Measurements from ENCODE around the gene CEP89. TPM values are rescaled to one million over a fixed set of nuclear protein-coding genes. Genes with fewer than 3 reads are reported as not detected.

CEP89 gene
- total and polyA plus RNA-seq, 7 donors, result 7.0 to 27.1 (median 10.0) TPM

GRCh38 chr19:32901504-32902161, 70.1 kb downstream of the CEP89 start:
- DNase-seq (no peak), ATAC-seq (no peak)
- intact Hi-C loops (cut with DNase I), result no loop called here
- no peaks in the 10 kb centered on the region for H3K4me1 ChIP-seq
- no peaks in the 10 kb centered on the region for H3K27me3 ChIP-seq (ENCODE audit: insufficient read depth in 3 of 3, low read length in 2 of 3)
- 85 to 93% (median 88%) methylated on average over 5 of the region's 5 CpGs for WGBS, 3 donors
- no peaks in the 10 kb centered on the region for H3K9me3 ChIP-seq
- no peak overlapping the region for H3K27ac ChIP-seq
- TF ChIP-seq, protein P1, sequence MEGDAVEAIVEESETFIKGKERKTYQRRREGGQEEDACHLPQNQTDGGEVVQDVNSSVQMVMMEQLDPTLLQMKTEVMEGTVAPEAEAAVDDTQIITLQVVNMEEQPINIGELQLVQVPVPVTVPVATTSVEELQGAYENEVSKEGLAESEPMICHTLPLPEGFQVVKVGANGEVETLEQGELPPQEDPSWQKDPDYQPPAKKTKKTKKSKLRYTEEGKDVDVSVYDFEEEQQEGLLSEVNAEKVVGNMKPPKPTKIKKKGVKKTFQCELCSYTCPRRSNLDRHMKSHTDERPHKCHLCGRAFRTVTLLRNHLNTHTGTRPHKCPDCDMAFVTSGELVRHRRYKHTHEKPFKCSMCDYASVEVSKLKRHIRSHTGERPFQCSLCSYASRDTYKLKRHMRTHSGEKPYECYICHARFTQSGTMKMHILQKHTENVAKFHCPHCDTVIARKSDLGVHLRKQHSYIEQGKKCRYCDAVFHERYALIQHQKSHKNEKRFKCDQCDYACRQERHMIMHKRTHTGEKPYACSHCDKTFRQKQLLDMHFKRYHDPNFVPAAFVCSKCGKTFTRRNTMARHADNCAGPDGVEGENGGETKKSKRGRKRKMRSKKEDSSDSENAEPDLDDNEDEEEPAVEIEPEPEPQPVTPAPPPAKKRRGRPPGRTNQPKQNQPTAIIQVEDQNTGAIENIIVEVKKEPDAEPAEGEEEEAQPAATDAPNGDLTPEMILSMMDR (IDR thresholded peaks at IDR 0.05), result no peak
- no peak overlapping the region for H3K4me3 ChIP-seq
- H3K36me3 ChIP-seq (ENCODE audit: insufficient read depth in 1 of 2, low read depth in 1 of 2), result peaks cover 2 to 57% of the 10 kb centered on the region in 2 donors

- intact Hi-C loops (cut with DNase I), result no loop called here
- Histone ChIP-seq H3K36me3 (ENCODE audit: insufficient read depth in 1 of 2, low read depth in 1 of 2) (peaks cover 2 to 56% of the 10 kb centered on the region in 2 donors), H3K27me3 (ENCODE audit: insufficient read depth in 3 of 3, low read length in 2 of 3) (no peaks in the 10 kb centered on the region), H3K9me3 (peaks cover 15% of the 10 kb centered on the region), H3K27ac (no peak overlapping the region), H3K4me1 (no peaks in the 10 kb centered on the region), H3K4me3 (no peak overlapping the region)
- no peak for ATAC-seq
- TF ChIP-seq, protein P1 (IDR thresholded peaks at IDR 0.05), result no peak
- WGBS, 3 donors, result 88 to 99% (median 97%) methylated on average over 1 of the region's 1 CpG
- no peak for DNase-seq
These were observed 75.1 kb downstream of the CEP89 start for GRCh38 chr19:32896516-32897214.

- H3K27me3 ChIP-seq (ENCODE audit: insufficient read depth in 3 of 3, low read length in 2 of 3), result no peaks in the 10 kb centered on the region
- H3K4me3 ChIP-seq, result no peak overlapping the region
- intact Hi-C loops (cut with DNase I), result no loop called here
- H3K27ac ChIP-seq, result no peak overlapping the region
- H3K9me3 ChIP-seq, result peaks cover 15% of the 10 kb centered on the region
- WGBS, 3 donors, result 89 to 97% (median 97%) methylated on average over 3 of the region's 3 CpGs
- DNase-seq (no peak), ATAC-seq (no peak)
- no peaks in the 10 kb centered on the region for H3K4me1 ChIP-seq
- TF ChIP-seq, protein P1 (IDR thresholded peaks at IDR 0.05), result no peak
- H3K36me3 ChIP-seq (ENCODE audit: insufficient read depth in 1 of 2, low read depth in 1 of 2), result peaks cover 2 to 45% of the 10 kb centered on the region in 2 donors
These were observed 76.4 kb downstream of the CEP89 start for GRCh38 chr19:32895384-32895783.

DNA sequence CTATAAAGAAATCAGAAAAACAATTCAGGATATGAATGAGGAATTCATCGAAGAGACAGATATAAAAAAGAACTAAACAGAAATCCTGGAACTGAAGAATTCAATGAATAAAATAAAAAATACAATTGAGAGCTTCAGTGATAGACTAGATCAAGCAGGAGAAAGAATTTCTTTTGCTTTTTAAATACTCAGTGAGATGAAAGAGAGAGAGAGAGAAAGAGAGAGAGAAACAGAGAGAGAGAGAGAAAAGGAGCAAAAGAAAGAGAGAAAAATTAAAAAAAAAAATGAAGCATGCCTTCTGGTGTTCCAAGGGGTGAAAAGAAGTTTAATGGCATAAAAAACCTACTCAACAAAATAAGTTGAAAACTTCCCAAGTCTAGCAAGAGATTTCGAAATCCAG, 80.1 kb downstream of the CEP89 start:
- DNase-seq, result no peak
- Histone ChIP-seq H3K36me3 (ENCODE audit: insufficient read depth in 1 of 2, low read depth in 1 of 2) (peaks cover 2 to 17% of the 10 kb centered on the region in 2 donors), H3K4me3 (no peak overlapping the region), H3K9me3 (peaks cover 15% of the 10 kb centered on the region), H3K4me1 (no peaks in the 10 kb centered on the region), H3K27ac (no peak overlapping the region), H3K27me3 (ENCODE audit: insufficient read depth in 3 of 3, low read length in 2 of 3) (no peaks in the 10 kb centered on the region)
- intact Hi-C loops (cut with DNase I), result no loop called here
- WGBS, 3 donors, result 99 to 100% (median 99%) methylated on average over 2 of the region's 2 CpGs
- ATAC-seq, result no peak
- TF ChIP-seq, protein P1 (IDR thresholded peaks at IDR 0.05), result no peak
